Activated naive CD4-positive, alpha-beta T cell treated with anti-CD3 and anti-CD28 coated beads for 36 hours (primary cell): ENCODE data around the gene RBFOX1. TPM values are rescaled to one million over a fixed set of nuclear protein-coding genes. Genes with fewer than 3 reads are reported as not detected.

Experiments
- CTCF ChIA-PET: fragments of 350-600 bp; sonication (Branson Sonifier 250); formaldehyde crosslinking; loops from one replicate; lab custom pipeline; 2021; ENCODE audit warnings: antibody characterized with exemption; lab: Charles Lee
- DNase-seq: peaks from one replicate; pipeline ENCODE4 v3.0.0-alpha.2; 2020
- H3K27ac Mint-ChIP-seq: one replicate; pipeline ENCODE4 v1.8.0; 2021; ENCODE audit warnings: mild to moderate bottlenecking, mixed read lengths
- H3K27me3 Mint-ChIP-seq: one replicate; pipeline ENCODE4 v1.8.0; 2021; ENCODE audit warnings: low read depth, mixed read lengths
- H3K36me3 Mint-ChIP-seq: one replicate; pipeline ENCODE4 v1.8.0; 2021; ENCODE audit warnings: low read depth, mixed read lengths
- H3K4me1 Mint-ChIP-seq: one replicate; pipeline ENCODE4 v1.8.0; 2021; ENCODE audit warnings: low read depth, mixed read lengths
- H3K4me3 Mint-ChIP-seq: one replicate; pipeline ENCODE4 v1.8.0; 2021; ENCODE audit warnings: mild to moderate bottlenecking, moderate library complexity, mixed read lengths
- H3K9me3 Mint-ChIP-seq: one replicate; pipeline ENCODE4 v1.8.0; 2021; ENCODE audit warnings: mixed read lengths
- intact Hi-C: fragments of 100-400 bp; cut with micrococcal nuclease; formaldehyde crosslinking; loops from one replicate; pipeline ENCODE4 v1.15.1; 2023
- total RNA-seq, 2 experiments: library from RNA; stranded (reverse); gene quantifications; one replicate each; pipeline ENCODE4 v1.2.3, GENCODE V29; 2021

The RBFOX1 gene
- total RNA-seq, 2 experiments from 2014 or later, result not detected

DNA sequence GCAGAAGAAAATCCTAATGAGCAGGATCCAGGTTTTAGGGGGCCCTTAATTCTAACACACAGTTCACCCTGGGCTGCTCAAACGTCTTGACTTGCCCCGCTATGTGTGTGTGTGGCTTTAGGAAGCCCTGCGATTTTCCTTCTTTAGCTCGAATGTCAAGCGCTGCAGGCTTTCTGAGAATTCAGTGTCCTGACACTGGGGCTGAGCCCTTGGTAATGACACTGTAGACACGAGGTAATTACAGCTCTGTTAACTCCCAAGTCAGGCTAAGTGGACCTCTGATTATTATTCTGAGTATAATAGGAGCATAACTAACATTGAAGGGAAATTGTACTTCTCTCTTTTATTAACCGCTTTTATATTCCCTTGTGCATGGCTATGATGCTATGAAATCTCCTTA is 202.1 kb downstream of the RBFOX1 start:
- intact Hi-C loops, result no loop called here
- peaks cover 19% of the 10 kb centered on the region for H3K9me3 Mint-ChIP-seq

GRCh38 chr16:7541026-7541425 is 208.4 kb downstream of the RBFOX1 start:
- H3K36me3 Mint-ChIP-seq, result no peaks in the 10 kb centered on the region
- intact Hi-C loops, result no loop called here
- no peaks in the 10 kb centered on the region for H3K27me3 Mint-ChIP-seq
- DNase-seq, result no peak
- CTCF ChIA-PET, result no interaction called here
- no peak overlapping the region for H3K27ac Mint-ChIP-seq
- no peak overlapping the region for H3K4me3 Mint-ChIP-seq
- peaks cover 17% of the 10 kb centered on the region for H3K9me3 Mint-ChIP-seq
- H3K4me1 Mint-ChIP-seq, result no peaks in the 10 kb centered on the region

More for the DNA sequence above, 202.1 kb downstream of the RBFOX1 start:
- H3K36me3 Mint-ChIP-seq, result no peaks in the 10 kb centered on the region
- H3K4me1 Mint-ChIP-seq, result no peaks in the 10 kb centered on the region
- DNase-seq, result no peak
- H3K27ac Mint-ChIP-seq, result no peak overlapping the region
- H3K27me3 Mint-ChIP-seq, result no peaks in the 10 kb centered on the region
- CTCF ChIA-PET, result interaction anchor here (0.6 kb wide), 1 partner anchor 853 kb away, joined by 3 read pairs; no protein-coding TSS in a partner anchor
- H3K4me3 Mint-ChIP-seq, result no peak overlapping the region

- Mint-ChIP-seq H3K27ac (no peak overlapping the region), H3K4me3 (no peak overlapping the region), H3K9me3 (peaks cover 2% of the 10 kb centered on the region), H3K36me3 (no peaks in the 10 kb centered on the region), H3K27me3 (no peaks in the 10 kb centered on the region), H3K4me1 (no peaks in the 10 kb centered on the region)
- intact Hi-C loops, result no loop called here
- DNase-seq, result no peak
- CTCF ChIA-PET, result no interaction called here
Measured at GRCh38 chr16:7545251-7545650, 212.6 kb downstream of the RBFOX1 start.

GRCh38 chr16:7546948-7547347 is 214.3 kb downstream of the RBFOX1 start:
- Mint-ChIP-seq H3K4me3 (no peak overlapping the region), H3K27me3 (no peaks in the 10 kb centered on the region), H3K9me3 (peaks cover 2% of the 10 kb centered on the region), H3K27ac (no peak overlapping the region), H3K36me3 (no peaks in the 10 kb centered on the region), H3K4me1 (no peaks in the 10 kb centered on the region)
- intact Hi-C loops, result no loop called here
- no peak for DNase-seq
- CTCF ChIA-PET, result no interaction called here

DNA sequence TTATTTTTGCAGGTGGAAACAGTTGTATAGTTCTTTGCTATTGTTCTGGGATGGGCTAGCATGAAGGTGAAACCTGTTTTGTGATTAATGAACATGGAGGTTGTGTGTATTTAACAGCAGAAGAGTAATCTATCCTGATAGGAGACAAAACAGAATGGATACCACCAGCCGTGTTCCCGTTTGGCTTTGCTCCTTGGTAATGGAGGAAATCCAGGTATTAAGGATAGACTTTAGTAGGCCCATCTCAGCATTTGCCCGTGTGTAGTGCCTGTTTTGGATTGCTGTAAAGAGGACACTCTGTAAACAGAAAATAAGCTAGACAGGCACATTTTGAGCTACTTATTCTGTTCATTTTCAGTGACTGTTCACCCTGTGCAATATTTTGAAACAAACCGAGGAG is 215.1 kb downstream of the RBFOX1 start:
- no peaks in the 10 kb centered on the region for H3K4me1 Mint-ChIP-seq
- no peaks in the 10 kb centered on the region for H3K36me3 Mint-ChIP-seq
- H3K4me3 Mint-ChIP-seq, result no peak overlapping the region

GRCh38 chr16:7548796-7549318 is 216.2 kb downstream of the RBFOX1 start:
- CTCF ChIA-PET, result no interaction called here
- no peak for DNase-seq
- Mint-ChIP-seq H3K9me3 (peaks cover 4% of the 10 kb centered on the region), H3K27ac (no peak overlapping the region), H3K4me1 (no peaks in the 10 kb centered on the region), H3K36me3 (no peaks in the 10 kb centered on the region), H3K4me3 (no peak overlapping the region), H3K27me3 (no peaks in the 10 kb centered on the region)
- intact Hi-C loops, result no loop called here

More for the DNA sequence above, 215.1 kb downstream of the RBFOX1 start:
- no peaks in the 10 kb centered on the region for H3K27me3 Mint-ChIP-seq
- peaks cover 4% of the 10 kb centered on the region for H3K9me3 Mint-ChIP-seq
- CTCF ChIA-PET, result no interaction called here
- no peak for DNase-seq
- intact Hi-C loops, result no loop called here
- H3K27ac Mint-ChIP-seq, result no peak overlapping the region

DNA sequence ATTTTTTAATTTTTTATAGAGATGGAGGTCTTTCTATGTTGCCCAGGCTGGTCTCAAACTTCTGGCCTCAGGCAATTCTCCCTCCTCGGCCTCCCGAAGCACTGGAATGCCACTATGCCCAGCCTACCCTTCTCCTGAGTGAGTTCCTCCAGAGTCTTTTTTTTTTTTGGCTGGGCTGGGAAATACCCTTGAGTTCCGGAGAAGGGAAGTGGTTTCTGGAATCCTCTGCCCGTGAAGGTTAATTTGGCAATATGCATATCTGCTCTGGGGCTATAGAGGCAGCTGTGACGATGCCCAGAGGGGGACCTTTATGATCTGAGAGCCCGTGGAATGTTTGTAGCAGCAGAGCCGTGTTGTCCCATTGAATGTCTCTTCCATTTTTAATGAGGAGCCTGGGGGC is 217.5 kb downstream of the RBFOX1 start:
- Mint-ChIP-seq H3K4me1 (no peaks in the 10 kb centered on the region), H3K36me3 (no peaks in the 10 kb centered on the region), H3K9me3 (peaks cover 2% of the 10 kb centered on the region), H3K4me3 (no peak overlapping the region), H3K27me3 (no peaks in the 10 kb centered on the region), H3K27ac (no peak overlapping the region)
- intact Hi-C loops, result no loop called here
- no peak for DNase-seq
- CTCF ChIA-PET, result no interaction called here

DNA sequence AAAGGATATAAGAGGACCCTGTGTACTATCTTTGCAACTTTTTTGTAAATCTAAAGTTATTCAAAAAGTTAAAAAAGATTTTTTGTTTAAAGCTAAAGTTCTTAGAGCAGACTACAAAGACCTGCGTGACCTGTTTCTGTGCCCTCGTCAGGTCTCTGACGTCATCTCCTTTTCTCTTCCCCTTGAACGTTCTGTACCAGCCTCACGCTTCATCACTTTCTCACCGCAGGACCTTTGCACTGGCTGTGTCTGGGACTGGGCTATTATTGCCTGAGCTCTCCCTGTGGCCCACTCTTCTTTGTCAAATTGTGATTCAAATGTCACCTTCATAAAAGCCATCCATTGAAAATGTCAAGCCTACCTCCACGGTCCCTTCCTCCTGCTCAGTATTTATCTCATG is 222.8 kb downstream of the RBFOX1 start:
- no peak overlapping the region for H3K27ac Mint-ChIP-seq
- DNase-seq, result no peak
- peaks cover 8% of the 10 kb centered on the region for H3K9me3 Mint-ChIP-seq
- CTCF ChIA-PET, result no interaction called here
- H3K27me3 Mint-ChIP-seq, result no peaks in the 10 kb centered on the region
- H3K36me3 Mint-ChIP-seq, result no peaks in the 10 kb centered on the region
- intact Hi-C loops, result no loop called here
- H3K4me1 Mint-ChIP-seq, result no peaks in the 10 kb centered on the region
- H3K4me3 Mint-ChIP-seq, result no peak overlapping the region

GRCh38 chr16:7561908-7562405 is 229.3 kb downstream of the RBFOX1 start:
- Mint-ChIP-seq H3K4me3 (no peak overlapping the region), H3K27ac (no peak overlapping the region), H3K27me3 (no peaks in the 10 kb centered on the region), H3K9me3 (peaks cover 6% of the 10 kb centered on the region), H3K4me1 (no peaks in the 10 kb centered on the region), H3K36me3 (no peaks in the 10 kb centered on the region)
- CTCF ChIA-PET, result no interaction called here
- DNase-seq, result no peak
- intact Hi-C loops, result no loop called here

GRCh38 chr16:7566360-7566759 is 233.7 kb downstream of the RBFOX1 start:
- Mint-ChIP-seq H3K36me3 (no peaks in the 10 kb centered on the region), H3K27ac (no peak overlapping the region), H3K9me3 (peaks cover 6% of the 10 kb centered on the region), H3K27me3 (no peaks in the 10 kb centered on the region), H3K4me1 (no peaks in the 10 kb centered on the region), H3K4me3 (no peak overlapping the region)
- DNase-seq, result no peak
- CTCF ChIA-PET, result no interaction called here
- intact Hi-C loops, result no loop called here

- Mint-ChIP-seq H3K4me1 (no peaks in the 10 kb centered on the region), H3K27ac (no peak overlapping the region), H3K9me3 (peaks cover 2% of the 10 kb centered on the region), H3K4me3 (no peak overlapping the region), H3K27me3 (no peaks in the 10 kb centered on the region), H3K36me3 (no peaks in the 10 kb centered on the region)
- intact Hi-C loops, result no loop called here
- CTCF ChIA-PET, result no interaction called here
- DNase-seq, result no peak
Measured at GRCh38 chr16:7571366-7571765, 238.7 kb downstream of the RBFOX1 start.

DNA sequence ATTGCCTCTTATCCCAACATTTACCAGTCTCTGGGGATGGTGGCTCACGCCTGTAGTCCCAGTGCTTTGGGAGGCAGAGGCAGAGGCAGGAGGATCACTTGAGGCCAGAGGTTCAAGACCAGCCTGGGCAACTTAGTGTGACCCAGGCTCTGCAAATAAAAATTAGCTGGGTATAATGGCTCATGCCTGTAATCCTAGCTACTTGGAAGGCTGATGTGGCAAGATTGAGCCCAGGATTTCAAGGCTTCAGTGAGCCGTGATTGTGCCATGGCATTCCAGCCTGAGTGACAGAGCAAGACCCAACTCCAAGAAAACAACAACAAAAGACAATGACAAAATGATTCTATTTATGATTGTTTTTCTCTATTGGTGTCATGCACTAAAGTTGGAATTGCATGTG is 244.9 kb downstream of the RBFOX1 start:
- CTCF ChIA-PET, result no interaction called here
- Mint-ChIP-seq H3K4me1 (no peaks in the 10 kb centered on the region), H3K36me3 (no peaks in the 10 kb centered on the region), H3K9me3 (peaks cover 8% of the 10 kb centered on the region), H3K27ac (no peak overlapping the region), H3K4me3 (no peak overlapping the region), H3K27me3 (no peaks in the 10 kb centered on the region)
- no peak for DNase-seq
- intact Hi-C loops, result no loop called here

DNA sequence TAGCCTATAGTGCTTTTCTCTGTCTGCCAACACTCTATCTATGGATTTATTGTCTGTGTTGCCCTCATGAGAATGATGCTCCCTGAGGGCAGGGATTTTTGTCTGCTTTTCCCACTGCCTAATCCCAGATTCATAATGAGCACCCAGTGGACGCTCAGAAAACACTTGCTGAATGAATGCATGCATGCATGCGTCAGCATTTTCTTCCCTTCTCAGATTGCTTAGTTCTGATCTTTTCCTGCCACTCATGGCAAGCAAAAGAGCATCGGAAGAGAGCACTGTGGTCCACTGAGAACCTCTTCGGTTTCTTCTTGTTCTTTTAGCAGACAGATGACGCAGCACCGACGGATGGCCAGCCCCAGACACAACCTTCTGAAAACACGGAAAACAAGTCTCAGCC is 246.8 kb downstream of the RBFOX1 start:
- Mint-ChIP-seq H3K9me3 (peaks cover 9% of the 10 kb centered on the region), H3K27me3 (no peaks in the 10 kb centered on the region), H3K36me3 (no peaks in the 10 kb centered on the region), H3K4me3 (no peak overlapping the region), H3K27ac (no peak overlapping the region), H3K4me1 (no peaks in the 10 kb centered on the region)
- DNase-seq, result no peak
- CTCF ChIA-PET, result no interaction called here
- intact Hi-C loops, result no loop called here
